ENCODE data around the gene TGM6. TPM values are rescaled to one million over a fixed set of nuclear protein-coding genes. Genes with fewer than 3 reads are reported as not detected.

Gene TGM6
- total RNA-seq, 1 experiment from 2014 or later, result not detected

GRCh38 chr20:2446845-2447244, 66.1 kb downstream of the TGM6 start:
- CTCF ChIA-PET, result no interaction called here
- TF ChIP-seq EZH2phosphoT487 (IDR thresholded peaks at IDR 0.05; ENCODE audit: borderline replicate concordance, low read length) (no peak), EZH2 (IDR thresholded peaks at IDR 0.05; ENCODE audit: low read length, unreplicated experiment) (no peak), CTCF (conservative IDR thresholded peaks at IDR 0.05; ENCODE audit: low read depth, low read length) (no peak)
- Histone ChIP-seq H3K36me3 (ENCODE audit: low read depth, low read length) (no peaks in the 10 kb centered on the region), H3K9me3 (ENCODE audit: low read length) (no peaks in the 10 kb centered on the region), H4K20me1 (ENCODE audit: low read length) (no peaks in the 10 kb centered on the region), H3K79me2 (ENCODE audit: low read length) (no peaks in the 10 kb centered on the region), H3K9me2 (replicated peaks; ENCODE audit: low read length) (no peaks in the 10 kb centered on the region), H3K27ac (ENCODE audit: low read length) (no peak overlapping the region), H3K4me1 (ENCODE audit: insufficient read depth, low read length) (no peaks in the 10 kb centered on the region), H3K9ac (ENCODE audit: low read length) (no peak overlapping the region), H3F3A (ENCODE audit: low read length, unreplicated experiment) (no peaks in the 10 kb centered on the region), H2AFZ (ENCODE audit: low read length) (no peak overlapping the region), H3K4me3 (ENCODE audit: low read length) (no peak overlapping the region), H3K4me2 (ENCODE audit: low read length) (no peak overlapping the region), H3K27me3 (ENCODE audit: low read length) (peaks cover 11% of the 10 kb centered on the region)
- POLR2A ChIA-PET (ENCODE audit: unreplicated experiment), result no interaction called here
- no peak for ATAC-seq
- BruUV-seq (replicated peaks), result no TSS peak
- DNase-seq, result no peak
- intact Hi-C loops (cut with micrococcal nuclease), result no loop called here

- no peaks in the 10 kb centered on the region for H3K9me2 ChIP-seq (replicated peaks; ENCODE audit: low read length)
- H3K4me3 ChIP-seq (ENCODE audit: low read length), result no peak overlapping the region
- H2AFZ ChIP-seq (ENCODE audit: low read length), result no peak overlapping the region
- H3K27me3 ChIP-seq (ENCODE audit: low read length), result peaks cover 2% of the 10 kb centered on the region; the same call in 1 of the 2 replicates
- no peaks in the 10 kb centered on the region for H4K20me1 ChIP-seq (ENCODE audit: low read length)
- H3K36me3 ChIP-seq (ENCODE audit: low read depth, low read length), result no peaks in the 10 kb centered on the region
- DNase-seq (no peak), ATAC-seq (no peak)
- no peak overlapping the region for H3K27ac ChIP-seq (ENCODE audit: low read length)
- ChIA-PET POLR2A (ENCODE audit: unreplicated experiment) (no interaction called here), CTCF (no interaction called here)
- no peaks in the 10 kb centered on the region for H3K9me3 ChIP-seq (ENCODE audit: low read length)
- H3K4me1 ChIP-seq (ENCODE audit: insufficient read depth, low read length), result no peaks in the 10 kb centered on the region
- no peak for TF ChIP-seq EZH2phosphoT487 (IDR thresholded peaks at IDR 0.05; ENCODE audit: borderline replicate concordance, low read length)
- BruUV-seq (replicated peaks), result no TSS peak
- intact Hi-C loops (cut with micrococcal nuclease), result no loop called here
- H3K9ac ChIP-seq (ENCODE audit: low read length), result no peak overlapping the region
- H3F3A ChIP-seq (ENCODE audit: low read length, unreplicated experiment), result no peaks in the 10 kb centered on the region
- H3K4me2 ChIP-seq (ENCODE audit: low read length), result no peak overlapping the region
- H3K79me2 ChIP-seq (ENCODE audit: low read length), result no peaks in the 10 kb centered on the region
Observed at GRCh38 chr20:2449386-2449785, 68.7 kb downstream of the TGM6 start.

GRCh38 chr20:2451422-2451821, 70.7 kb downstream of the TGM6 start:
- intact Hi-C loops (cut with micrococcal nuclease), result loop anchor here (10.0 kb wide), 1 partner anchor 347 kb away; the partner anchor contains the start of gene STK35
- ChIA-PET POLR2A (ENCODE audit: unreplicated experiment) (no interaction called here), CTCF (interaction anchor here (0.6 kb wide), 2 partner anchors 19 to 185 kb away, joined by 3 read pairs; no protein-coding TSS in a partner anchor)
- H3K9me2 ChIP-seq (replicated peaks; ENCODE audit: low read length), result no peaks in the 10 kb centered on the region
- no peak overlapping the region for H3K4me3 ChIP-seq (ENCODE audit: low read length)
- no peak overlapping the region for H3K27ac ChIP-seq (ENCODE audit: low read length)
- H3K4me1 ChIP-seq (ENCODE audit: insufficient read depth, low read length), result no peaks in the 10 kb centered on the region
- no peaks in the 10 kb centered on the region for H4K20me1 ChIP-seq (ENCODE audit: low read length)
- TF ChIP-seq EZH2phosphoT487 (IDR thresholded peaks at IDR 0.05; ENCODE audit: borderline replicate concordance, low read length) (no peak), EZH2 (IDR thresholded peaks at IDR 0.05; ENCODE audit: low read length, unreplicated experiment) (no peak), CTCF (conservative IDR thresholded peaks at IDR 0.05; ENCODE audit: low read depth, low read length) (no peak)
- no peaks in the 10 kb centered on the region for H3K36me3 ChIP-seq (ENCODE audit: low read depth, low read length)
- no TSS peak for BruUV-seq (replicated peaks)
- H3F3A ChIP-seq (ENCODE audit: low read length, unreplicated experiment), result no peaks in the 10 kb centered on the region
- no peak overlapping the region for H2AFZ ChIP-seq (ENCODE audit: low read length)
- no peaks in the 10 kb centered on the region for H3K79me2 ChIP-seq (ENCODE audit: low read length)
- no peaks in the 10 kb centered on the region for H3K9me3 ChIP-seq (ENCODE audit: low read length)
- H3K9ac ChIP-seq (ENCODE audit: low read length), result no peak overlapping the region
- no peak for DNase-seq
- no peak for ATAC-seq
- no peaks in the 10 kb centered on the region for H3K27me3 ChIP-seq (ENCODE audit: low read length)
- H3K4me2 ChIP-seq (ENCODE audit: low read length), result no peak overlapping the region
